Omental fat pad (tissue), 4 donors: ENCODE measurements around the gene IYD. TPM values are rescaled to one million over a fixed set of nuclear protein-coding genes. Genes with fewer than 3 reads are reported as not detected.

Experiments used
- ATAC-seq: fragments of 150-250 bp; one replicate; pipeline ENCODE4 v1.9.1; 2016; ENCODE audit warnings: mild to moderate bottlenecking, moderate library complexity; ENCODE audit not compliant: low FRiP score
- DNase-seq: peaks from one replicate; pipeline ENCODE4 v3.0.0-alpha.2; 2019; ENCODE audit warnings: low spot score
- small RNA-seq: library from RNA; depleted of rRNA; stranded (forward); fragments of <200 nt; gene quantifications from one replicate; pipeline ENCODE3, GENCODE V24; 2016
- total RNA-seq, 4 donors: library from RNA; depleted of rRNA; stranded (reverse); fragments of >200 nt; gene quantifications; one replicate each; pipeline ENCODE4 v1.1.0, GENCODE V29; 2016
- TF ChIP-seq, protein P1 (sequence below), 3 donors: fragments of 450-650 bp; IDR thresholded peaks; one replicate each; pipeline ENCODE4 v1.5.1; 2016 to 2017; ENCODE audit warnings: antibody characterized with exemption in 3 of 3, mild to moderate bottlenecking in 3 of 3, moderate library complexity in 2 of 3

Gene IYD
- total RNA-seq, 4 donors from 2014 or later: 0.06 TPM; not detected in 3

DNA sequence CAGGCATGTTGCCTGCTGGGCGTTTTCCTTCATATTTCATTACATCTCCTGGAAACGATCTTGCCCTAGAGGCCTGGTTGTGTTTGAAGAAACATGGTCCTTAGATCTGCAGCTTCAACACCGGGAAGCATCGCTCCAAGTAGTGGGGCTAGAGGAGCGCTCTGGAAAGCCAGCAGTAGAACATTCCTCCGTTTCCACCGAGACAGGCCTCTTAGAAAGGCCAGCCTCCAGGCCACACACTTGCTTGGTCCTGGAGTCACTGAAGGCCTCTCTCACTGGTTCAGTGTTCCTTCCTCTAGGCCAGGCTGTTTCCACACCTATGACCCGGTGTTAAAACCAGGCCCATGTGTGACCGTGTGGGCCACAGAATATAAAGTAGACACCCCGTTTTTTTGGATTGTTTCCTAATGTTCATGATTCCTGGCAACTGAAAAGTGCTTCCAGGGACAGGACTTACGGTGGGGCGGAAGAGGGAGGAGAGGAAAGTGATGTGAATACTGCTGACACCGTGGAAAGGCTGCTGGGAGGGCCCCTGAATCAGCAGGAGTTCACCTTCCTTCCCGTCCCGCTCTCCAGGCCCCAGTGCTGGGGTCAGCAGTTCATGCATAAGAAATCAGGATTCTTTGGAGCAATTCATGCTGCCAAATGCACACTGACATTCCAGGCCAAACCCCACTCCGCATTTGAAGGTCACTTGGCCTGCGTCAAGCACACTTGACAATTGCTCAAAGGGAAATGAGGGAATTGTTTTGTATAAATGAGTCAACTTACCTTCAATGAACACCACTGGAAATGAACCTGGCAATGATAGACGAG is 83.8 kb downstream of the IYD start:
- peak; percentile 53 for ATAC-seq

GRCh38 chr6:150453357-150453756 is 84.5 kb downstream of the IYD start:
- TF ChIP-seq, protein P1, sequence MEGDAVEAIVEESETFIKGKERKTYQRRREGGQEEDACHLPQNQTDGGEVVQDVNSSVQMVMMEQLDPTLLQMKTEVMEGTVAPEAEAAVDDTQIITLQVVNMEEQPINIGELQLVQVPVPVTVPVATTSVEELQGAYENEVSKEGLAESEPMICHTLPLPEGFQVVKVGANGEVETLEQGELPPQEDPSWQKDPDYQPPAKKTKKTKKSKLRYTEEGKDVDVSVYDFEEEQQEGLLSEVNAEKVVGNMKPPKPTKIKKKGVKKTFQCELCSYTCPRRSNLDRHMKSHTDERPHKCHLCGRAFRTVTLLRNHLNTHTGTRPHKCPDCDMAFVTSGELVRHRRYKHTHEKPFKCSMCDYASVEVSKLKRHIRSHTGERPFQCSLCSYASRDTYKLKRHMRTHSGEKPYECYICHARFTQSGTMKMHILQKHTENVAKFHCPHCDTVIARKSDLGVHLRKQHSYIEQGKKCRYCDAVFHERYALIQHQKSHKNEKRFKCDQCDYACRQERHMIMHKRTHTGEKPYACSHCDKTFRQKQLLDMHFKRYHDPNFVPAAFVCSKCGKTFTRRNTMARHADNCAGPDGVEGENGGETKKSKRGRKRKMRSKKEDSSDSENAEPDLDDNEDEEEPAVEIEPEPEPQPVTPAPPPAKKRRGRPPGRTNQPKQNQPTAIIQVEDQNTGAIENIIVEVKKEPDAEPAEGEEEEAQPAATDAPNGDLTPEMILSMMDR (IDR thresholded peaks at IDR 0.05): no peak
- DNase-seq: no peak
- ATAC-seq: no peak

More for the DNA sequence above, 83.8 kb downstream of the IYD start:
- TF ChIP-seq, protein P1 (IDR thresholded peaks at IDR 0.05): no peak
- DNase-seq: no peak

Small RNA genes within 50 kb of the gene (small RNA-seq; reads per million reads assigned to genes)
- gene RNU4-7P: not detected

Other genes starting within 250 kb of the IYD start
- 1 to 10 TPM in 1 of 4 donors, under 1 TPM in 1, not detected in 2; 0.31 to 1.1 TPM for gene PPP1R14C, start 226.0 kb upstream of the IYD start, total RNA-seq
- gene PLEKHG1, start 230.9 kb downstream of the IYD start, total RNA-seq: 10 to 100 TPM; 21.6 to 99.8 (median 49.1) TPM